H9 (cell line): ENCODE results near the gene EPHX1. TPM values are rescaled to one million over a fixed set of nuclear protein-coding genes. Genes with fewer than 3 reads are reported as not detected.

ENCODE experiments used
- DNase-seq: peaks from one replicate; pipeline ENCODE4 v3.0.0-alpha.2; 2017
- H2AFZ ChIP-seq: one replicate; pipeline ENCODE4 v1.6.1; 2013; ENCODE audit warnings: mild to moderate bottlenecking, low read length, control low read depth, moderate library complexity
- H2AK5ac ChIP-seq: 2 replicates; pipeline ENCODE4 v1.6.1; 2013; ENCODE audit warnings: low read length, control low read depth, mixed read lengths; ENCODE audit not compliant: insufficient read length
- H2BK120ac ChIP-seq: one replicate; pipeline ENCODE4 v1.6.1; 2013; ENCODE audit warnings: low read depth, mild to moderate bottlenecking, low read length, control low read depth, inconsistent platforms; ENCODE audit not compliant: poor library complexity, severe bottlenecking
- H2BK12ac ChIP-seq: 2 replicates; pipeline ENCODE4 v1.6.1; 2013; ENCODE audit warnings: low read length, control low read depth, mixed read lengths, low read depth; ENCODE audit not compliant: insufficient read length
- H2BK15ac ChIP-seq: 2 replicates; pipeline ENCODE4 v1.6.1; 2013; ENCODE audit warnings: low read depth, low read length, control low read depth
- H2BK20ac ChIP-seq: one replicate; pipeline ENCODE4 v1.6.1; 2013; ENCODE audit warnings: low read depth, mild to moderate bottlenecking, low read length, control low read depth, inconsistent platforms; ENCODE audit not compliant: poor library complexity, severe bottlenecking
- H2BK5ac ChIP-seq: 2 replicates; pipeline ENCODE4 v1.6.1; 2013; ENCODE audit warnings: low read length, control low read depth, mixed read lengths; ENCODE audit not compliant: insufficient read length
- H3K14ac ChIP-seq: 2 replicates; pipeline ENCODE4 v1.6.1; 2013; ENCODE audit warnings: low read length, control low read depth; ENCODE audit not compliant: insufficient read depth
- H3K18ac ChIP-seq: 2 replicates; pipeline ENCODE4 v1.6.1; 2013; ENCODE audit warnings: low read depth, mild to moderate bottlenecking, mixed read lengths, low read length, control low read depth; ENCODE audit not compliant: insufficient read length
- H3K23ac ChIP-seq: 2 replicates; pipeline ENCODE4 v1.6.1; 2013; ENCODE audit warnings: low read length, control low read depth, mixed read lengths, low read depth; ENCODE audit not compliant: insufficient read length
- H3K23me2 ChIP-seq: 2 replicates; pipeline ENCODE4 v1.6.1; 2013; ENCODE audit warnings: low read depth, mild to moderate bottlenecking, mixed read lengths, low read length, control low read depth; ENCODE audit not compliant: insufficient read length, poor library complexity, severe bottlenecking
- H3K27ac ChIP-seq: 2 replicates; pipeline ENCODE4 v1.5.1; 2013; ENCODE audit warnings: low read length, control low read depth, mixed read lengths, low read depth; ENCODE audit not compliant: insufficient read length
- H3K27me3 ChIP-seq: 2 replicates; pipeline ENCODE4 v1.6.1; 2013; ENCODE audit warnings: low read length, control low read depth, inconsistent platforms; ENCODE audit not compliant: insufficient read depth
- H3K4ac ChIP-seq: 2 replicates; pipeline ENCODE4 v1.6.1; 2013; ENCODE audit warnings: low read depth, mild to moderate bottlenecking, control low read depth, inconsistent platforms, low read length, moderate library complexity
- H3K4me1 ChIP-seq: 2 replicates; pipeline ENCODE4 v1.6.1; 2013; ENCODE audit warnings: low read length, control low read depth, inconsistent platforms; ENCODE audit not compliant: insufficient read depth
- H3K4me2 ChIP-seq: 2 replicates; pipeline ENCODE4 v1.6.1; 2013; ENCODE audit warnings: low read length, control low read depth, mixed read lengths; ENCODE audit not compliant: insufficient read length, insufficient read depth
- H3K56ac ChIP-seq: 2 replicates; pipeline ENCODE4 v1.6.1; 2013; ENCODE audit warnings: low read depth, mild to moderate bottlenecking, mixed read lengths, low read length, control low read depth; ENCODE audit not compliant: insufficient read length
- H3K79me1 ChIP-seq: 2 replicates; pipeline ENCODE4 v1.6.1; 2013; ENCODE audit warnings: low read depth, mild to moderate bottlenecking, moderate library complexity, low read length, control low read depth, inconsistent platforms; ENCODE audit not compliant: insufficient read depth, poor library complexity, severe bottlenecking
- H3K79me2 ChIP-seq: 2 replicates; pipeline ENCODE4 v1.6.1; 2013; ENCODE audit warnings: low read length, control low read depth, inconsistent platforms; ENCODE audit not compliant: insufficient read depth
- H3K9ac ChIP-seq: 2 replicates; pipeline ENCODE4 v1.6.1; 2013; ENCODE audit warnings: low read length, control low read depth, mixed read lengths; ENCODE audit not compliant: insufficient read length; ENCODE audit errors: extremely low read depth
- H3K9me3 ChIP-seq: one replicate; pipeline ENCODE4 v1.6.1; 2013; ENCODE audit warnings: low read depth, low read length, inconsistent platforms; ENCODE audit not compliant: control insufficient read depth
- H3T11ph ChIP-seq: one replicate; pipeline ENCODE4 v1.6.1; 2013; ENCODE audit warnings: mild to moderate bottlenecking, low read length, control low read depth, inconsistent platforms
- H4K20me1 ChIP-seq: one replicate; pipeline ENCODE4 v1.6.1; 2013; ENCODE audit not compliant: control insufficient read depth, insufficient read length, insufficient read depth
- H4K5ac ChIP-seq: 2 replicates; pipeline ENCODE4 v1.6.1; 2013; ENCODE audit warnings: low read depth, mild to moderate bottlenecking, mixed read lengths, low read length, control low read depth; ENCODE audit not compliant: insufficient read length
- H4K8ac ChIP-seq: replicated peaks from 2 replicates; pipeline ENCODE4 v1.6.1; 2013; ENCODE audit warnings: low read length, control low read depth, mixed read lengths, low read depth; ENCODE audit not compliant: insufficient read length
- H4K91ac ChIP-seq: 2 replicates; pipeline ENCODE4 v1.6.1; 2013; ENCODE audit warnings: low read depth, mild to moderate bottlenecking, moderate library complexity, mixed read lengths, low read length, control low read depth; ENCODE audit not compliant: insufficient read length
- H3K27ac Mint-ChIP-seq, 3 experiments: 2 replicates in 2 of 3; 3 replicates in 1 of 3; pipeline ENCODE4 v1.8.0; 2020 to 2021; ENCODE audit warnings: mixed read lengths in 3 of 3, mild to moderate bottlenecking in 1 of 3, moderate library complexity in 1 of 3
- H3K27me3 Mint-ChIP-seq: 2 replicates; pipeline ENCODE4 v1.8.0; 2021; ENCODE audit warnings: low read depth, mild to moderate bottlenecking, moderate library complexity, mixed read lengths
- H3K36me3 Mint-ChIP-seq, 3 experiments: 2 replicates in 2 of 3; 3 replicates in 1 of 3; pipeline ENCODE4 v1.8.0; 2020 to 2021; ENCODE audit warnings: low read depth in 3 of 3, mixed read lengths in 3 of 3; ENCODE audit not compliant: insufficient read depth in 1 of 3
- H3K4me1 Mint-ChIP-seq, 2 experiments: 2 replicates each; pipeline ENCODE4 v1.8.0; 2020; ENCODE audit warnings: mixed read lengths in 2 of 2
- H3K4me3 Mint-ChIP-seq, 2 experiments: 2 replicates in 1 of 2; 3 replicates in 1 of 2; pipeline ENCODE4 v1.8.0; 2020 to 2021; ENCODE audit warnings: mild to moderate bottlenecking in 2 of 2, mixed read lengths in 2 of 2, moderate library complexity in 1 of 2
- H3K9me3 Mint-ChIP-seq, 2 experiments: 2 replicates in 1 of 2; 3 replicates in 1 of 2; pipeline ENCODE4 v1.8.0; 2020; ENCODE audit warnings: mild to moderate bottlenecking in 2 of 2, mixed read lengths in 2 of 2, moderate library complexity in 1 of 2
- CTCF ChIP-seq: fragments of 200-600 bp; sonication (generic); conservative IDR thresholded peaks from 3 replicates; pipeline ENCODE4 v1.8.0; 2021; ENCODE audit warnings: antibody characterized with exemption, mild to moderate bottlenecking
- WGBS: extraction: QIAGEN DNeasy Blood & Tissue Kit; methylation state at CpG from one replicate; pipeline ENCODE4 v1.1.7; 2013; ENCODE audit warnings: missing lambda C conversion rate, low lambda C conversion rate, mixed read lengths; ENCODE audit not compliant: insufficient read length; ENCODE audit errors: extremely low coverage; 5-methylcytosine and 5-hydroxymethylcytosine counted together
- total RNA-seq: library from RNA; stranded (reverse); gene quantifications from 2 replicates; pipeline ENCODE4 v1.2.1, GENCODE V29; 2021

Gene EPHX1
- total RNA-seq, 1 experiment from 2014 or later = 40.6 TPM

GRCh38 chr1:225767634-225768540 is 42.0 kb upstream of the EPHX1 start:
- peaks cover 14% of the 10 kb centered on the region for H3K4me1 ChIP-seq
- H3K4me2 ChIP-seq = no peak overlapping the region
- H2BK5ac ChIP-seq = no peak overlapping the region
- Mint-ChIP-seq H3K4me1 (peaks cover 44 to 49% of the 10 kb centered on the region in 2 experiments), H3K27me3 (peaks cover 4% of the 10 kb centered on the region; the same call in 1 of the 2 replicates), H3K9me3 (no peaks in the 10 kb centered on the region), H3K36me3 (no peaks in the 10 kb centered on the region), H3K27ac (peak overlapping the region in 2 of 3 experiments; percentile 6 to 69; a peak in 3 of 7 replicates), H3K4me3 (no peak overlapping the region)
- no peak overlapping the region for H2BK120ac ChIP-seq
- no peak overlapping the region for H3K23ac ChIP-seq
- H4K8ac ChIP-seq = no peak overlapping the region
- H3K4ac ChIP-seq = no peak overlapping the region
- no peak overlapping the region for H3K56ac ChIP-seq
- H3K79me2 ChIP-seq = no peaks in the 10 kb centered on the region
- peak; percentile 55 for DNase-seq
- no peak overlapping the region for H3T11ph ChIP-seq
- no peaks in the 10 kb centered on the region for H3K79me1 ChIP-seq
- H3K27ac ChIP-seq = no peak overlapping the region
- no peaks in the 10 kb centered on the region for H3K9me3 ChIP-seq
- no peaks in the 10 kb centered on the region for H3K27me3 ChIP-seq
- H3K14ac ChIP-seq = 0 out of 2 replicates have a peak overlapping the region, but pooled peaks have one; percentile 63
- no peak overlapping the region for H3K9ac ChIP-seq
- H3K23me2 ChIP-seq = no peaks in the 10 kb centered on the region
- no peak overlapping the region for H2AK5ac ChIP-seq
- H4K20me1 ChIP-seq = no peaks in the 10 kb centered on the region
- H4K5ac ChIP-seq = no peak overlapping the region
- no peak overlapping the region for H2BK12ac ChIP-seq
- no peak for TF ChIP-seq CTCF
- no peak overlapping the region for H2BK15ac ChIP-seq
- no peak overlapping the region for H3K18ac ChIP-seq
- no peak overlapping the region for H2AFZ ChIP-seq
- no peak overlapping the region for H2BK20ac ChIP-seq
- WGBS = no CpG with 5 or more reads among the region's 17 CpGs
- no peak overlapping the region for H4K91ac ChIP-seq
